ENCODE results near the gene GNG7. TPM values are rescaled to one million over a fixed set of nuclear protein-coding genes. Genes with fewer than 3 reads are reported as not detected.
"Not testable (repeated sequence)": the region's sequence is repeated elsewhere in the genome, so short reads cannot be mapped to it uniquely, and the experiment has no call there.

The GNG7 gene
- total RNA-seq, 2 experiments from 2014 or later = not detected

GRCh38 chr19:2529473-2529918 is 173.0 kb downstream of the GNG7 start:
- Mint-ChIP-seq H3K27ac (no peak overlapping the region), H3K4me3 (no peak overlapping the region), H3K27me3 (peaks cover 9% of the 10 kb centered on the region), H3K9me3 (ENCODE audit: low read depth) (peaks cover 2% of the 10 kb centered on the region), H3K4me1 (peaks cover 17% of the 10 kb centered on the region), H3K36me3 (no peaks in the 10 kb centered on the region)
- no peak for ATAC-seq
- CTCF ChIA-PET = interaction anchor here (1.2 kb wide), 1 partner anchor 50 kb away, joined by 3 read pairs; no protein-coding TSS in a partner anchor
- no peak for DNase-seq

- CTCF ChIA-PET = interaction anchor here (1.1 to 1.2 kb wide), 2 partner anchors 24 to 51 kb away, joined by 3 to 4 read pairs; no protein-coding TSS in a partner anchor
- H3K27me3 Mint-ChIP-seq = peaks cover 9% of the 10 kb centered on the region
- no peaks in the 10 kb centered on the region for H3K36me3 Mint-ChIP-seq
- no peak for ATAC-seq
- no peak overlapping the region for H3K27ac Mint-ChIP-seq
- no peak overlapping the region for H3K4me3 Mint-ChIP-seq
- peaks cover 10% of the 10 kb centered on the region for H3K4me1 Mint-ChIP-seq
- H3K9me3 Mint-ChIP-seq (ENCODE audit: low read depth) = peaks cover 2% of the 10 kb centered on the region
- DNase-seq = no peak
These were observed 173.8 kb downstream of the GNG7 start for GRCh38 chr19:2528675-2529101.

GRCh38 chr19:2527686-2528085 is 174.8 kb downstream of the GNG7 start:
- H3K27ac Mint-ChIP-seq = no peak overlapping the region
- H3K4me1 Mint-ChIP-seq = peaks cover 2% of the 10 kb centered on the region
- no peaks in the 10 kb centered on the region for H3K36me3 Mint-ChIP-seq
- no peak for ATAC-seq
- peaks cover 9% of the 10 kb centered on the region for H3K27me3 Mint-ChIP-seq
- CTCF ChIA-PET = interaction anchor here (0.6 to 1.1 kb wide), 2 partner anchors 12 to 25 kb away, joined by 3 to 4 read pairs; no protein-coding TSS in a partner anchor
- H3K4me3 Mint-ChIP-seq = no peak overlapping the region
- peaks cover 2% of the 10 kb centered on the region for H3K9me3 Mint-ChIP-seq (ENCODE audit: low read depth)
- DNase-seq = no peak

GRCh38 chr19:2527171-2527570 is 175.3 kb downstream of the GNG7 start:
- Mint-ChIP-seq H3K36me3 (no peaks in the 10 kb centered on the region), H3K4me3 (no peak overlapping the region), H3K9me3 (ENCODE audit: low read depth) (peaks cover 2% of the 10 kb centered on the region), H3K27ac (no peak overlapping the region), H3K4me1 (no peaks in the 10 kb centered on the region), H3K27me3 (peaks cover 7% of the 10 kb centered on the region)
- DNase-seq (no peak), ATAC-seq (no peak)
- CTCF ChIA-PET = interaction anchor here (0.6 kb wide), 1 partner anchor 12 kb away, joined by 3 read pairs; no protein-coding TSS in a partner anchor

GRCh38 chr19:2524840-2525723 is 177.4 kb downstream of the GNG7 start:
- no peak overlapping the region for H3K27ac Mint-ChIP-seq

GRCh38 chr19:2524361-2524839 is 178.1 kb downstream of the GNG7 start:
- no peak for ATAC-seq
- Mint-ChIP-seq H3K4me3 (no peak overlapping the region), H3K27me3 (no peaks in the 10 kb centered on the region), H3K27ac (no peak overlapping the region), H3K4me1 (no peaks in the 10 kb centered on the region), H3K9me3 (ENCODE audit: low read depth) (peaks cover 2% of the 10 kb centered on the region), H3K36me3 (no peaks in the 10 kb centered on the region)
- CTCF ChIA-PET = no interaction called here
- no peak for DNase-seq

More at GRCh38 chr19:2524840-2525723, 177.4 kb downstream of the GNG7 start:
- Mint-ChIP-seq H3K4me3 (no peak overlapping the region), H3K36me3 (no peaks in the 10 kb centered on the region), H3K27me3 (no peaks in the 10 kb centered on the region), H3K9me3 (ENCODE audit: low read depth) (peaks cover 2% of the 10 kb centered on the region), H3K4me1 (no peaks in the 10 kb centered on the region)
- CTCF ChIA-PET = no interaction called here
- ATAC-seq = no peak
- DNase-seq = no peak

GRCh38 chr19:2523630-2524311 is 178.7 kb downstream of the GNG7 start:
- H3K27ac Mint-ChIP-seq = no peak overlapping the region
- ATAC-seq (no peak), DNase-seq (no peak)
- no peak overlapping the region for H3K4me3 Mint-ChIP-seq
- H3K36me3 Mint-ChIP-seq = no peaks in the 10 kb centered on the region
- no peaks in the 10 kb centered on the region for H3K27me3 Mint-ChIP-seq
- no peaks in the 10 kb centered on the region for H3K4me1 Mint-ChIP-seq
- CTCF ChIA-PET = no interaction called here
- H3K9me3 Mint-ChIP-seq (ENCODE audit: low read depth) = peaks cover 2% of the 10 kb centered on the region

GRCh38 chr19:2519482-2519881 is 183.0 kb downstream of the GNG7 start:
- DNase-seq = no peak
- no peak for ATAC-seq
- Mint-ChIP-seq H3K4me3 (no peak overlapping the region), H3K36me3 (no peaks in the 10 kb centered on the region), H3K9me3 (ENCODE audit: low read depth) (peaks cover under 1% of the 10 kb centered on the region), H3K27ac (no peak overlapping the region), H3K27me3 (peaks cover 9% of the 10 kb centered on the region), H3K4me1 (no peaks in the 10 kb centered on the region)
- CTCF ChIA-PET = no interaction called here

GRCh38 chr19:2518856-2519255 is 183.6 kb downstream of the GNG7 start:
- H3K27me3 Mint-ChIP-seq; ATAC-seq; H3K4me3 Mint-ChIP-seq; H3K27ac Mint-ChIP-seq; H3K4me1 Mint-ChIP-seq; CTCF ChIA-PET; DNase-seq; H3K36me3 Mint-ChIP-seq; H3K9me3 Mint-ChIP-seq (ENCODE audit: low read depth): not testable (repeated sequence)

- no peaks in the 10 kb centered on the region for H3K4me1 Mint-ChIP-seq
- H3K27me3 Mint-ChIP-seq = peaks cover 9% of the 10 kb centered on the region
- H3K36me3 Mint-ChIP-seq = no peaks in the 10 kb centered on the region
- H3K27ac Mint-ChIP-seq = no peak overlapping the region
- ATAC-seq (no peak), DNase-seq (no peak)
- no peak overlapping the region for H3K4me3 Mint-ChIP-seq
- H3K9me3 Mint-ChIP-seq (ENCODE audit: low read depth) = no peaks in the 10 kb centered on the region
- CTCF ChIA-PET = no interaction called here
These were observed 184.5 kb downstream of the GNG7 start for GRCh38 chr19:2517881-2518601.

GRCh38 chr19:2516727-2517126 is 185.8 kb downstream of the GNG7 start:
- H3K9me3 Mint-ChIP-seq (ENCODE audit: low read depth) = no peaks in the 10 kb centered on the region
- H3K36me3 Mint-ChIP-seq = no peaks in the 10 kb centered on the region
- DNase-seq (no peak), ATAC-seq (no peak)
- CTCF ChIA-PET = interaction anchor here (1.1 kb wide), 1 partner anchor 22 kb away, joined by 3 read pairs; no protein-coding TSS in a partner anchor
- H3K4me3 Mint-ChIP-seq = no peak overlapping the region
- no peak overlapping the region for H3K27ac Mint-ChIP-seq
- peaks cover 9% of the 10 kb centered on the region for H3K27me3 Mint-ChIP-seq
- H3K4me1 Mint-ChIP-seq = no peaks in the 10 kb centered on the region

- no peak for ATAC-seq
- H3K36me3 Mint-ChIP-seq = no peaks in the 10 kb centered on the region
These were observed 187.4 kb downstream of the GNG7 start for GRCh38 chr19:2514981-2515518.

More at GRCh38 chr19:2514981-2515518, 187.4 kb downstream of the GNG7 start:
- Mint-ChIP-seq H3K4me1 (no peaks in the 10 kb centered on the region), H3K4me3 (no peak overlapping the region), H3K9me3 (ENCODE audit: low read depth) (no peaks in the 10 kb centered on the region), H3K27me3 (peaks cover 9% of the 10 kb centered on the region), H3K27ac (no peak overlapping the region)
- DNase-seq = no peak
- CTCF ChIA-PET = interaction anchor here (0.7 to 0.9 kb wide), 2 partner anchors 12 to 106 kb away, joined by 3 read pairs; no protein-coding TSS in a partner anchor
